HG03064 (cell line): ENCODE data around the gene CYTIP.
A peak's percentile ranks its signal among the peaks of the same experiment; 100 is the strongest.

ENCODE experiments used
- ATAC-seq: cut with Tn5 transposase; IDR thresholded peaks from one replicate; pipeline ENCODE4 v1.9.1; 2021; ENCODE audit warnings: low read depth; ENCODE audit not compliant: unreplicated experiment

Gene CYTIP

GRCh38 chr2:157443795-157444640 lies at the start of gene CYTIP:
Gene CYTIP (minus strand): TSS chr2:157444089. CDS start chr2:157444020, 69 bp downstream.
- ATAC-seq: peak; percentile 39

- peak; percentile 99 for ATAC-seq
Measured at GRCh38 chr2:157492189-157492773, 48.4 kb upstream of the CYTIP start.

GRCh38 chr2:157489983-157490382 lies 46.1 kb upstream of the CYTIP start:
- ATAC-seq: no peak

- no peak for ATAC-seq
Measured at GRCh38 chr2:157488877-157489276, 45.0 kb upstream of the CYTIP start.

- ATAC-seq: no peak
Measured at GRCh38 chr2:157487747-157488146, 43.9 kb upstream of the CYTIP start.

- no peak for ATAC-seq
Measured at GRCh38 chr2:157487271-157487610, 43.4 kb upstream of the CYTIP start.

GRCh38 chr2:157486596-157487270 lies 42.8 kb upstream of the CYTIP start:
- no peak for ATAC-seq

- peak; percentile 67 for ATAC-seq
Measured at GRCh38 chr2:157480182-157480961, 36.5 kb upstream of the CYTIP start.

- ATAC-seq: peak; percentile 53
Measured at GRCh38 chr2:157479081-157480027, 35.5 kb upstream of the CYTIP start.

GRCh38 chr2:157477919-157478318 lies 34.0 kb upstream of the CYTIP start:
- no peak for ATAC-seq

GRCh38 chr2:157476953-157477709 lies 33.2 kb upstream of the CYTIP start:
- no peak for ATAC-seq

GRCh38 chr2:157475722-157476390 lies 32.0 kb upstream of the CYTIP start:
- ATAC-seq: no peak

GRCh38 chr2:157473581-157473980 lies 29.7 kb upstream of the CYTIP start:
- no peak for ATAC-seq

- ATAC-seq: no peak
Measured at GRCh38 chr2:157471078-157471477, 27.2 kb upstream of the CYTIP start.

- peak; percentile 44 for ATAC-seq
Measured at GRCh38 chr2:157470321-157470720, 26.4 kb upstream of the CYTIP start.

- no peak for ATAC-seq
Measured at GRCh38 chr2:157469726-157470125, 25.8 kb upstream of the CYTIP start.

- ATAC-seq: peak; percentile 73
Measured at GRCh38 chr2:157468931-157469708, 25.2 kb upstream of the CYTIP start.

GRCh38 chr2:157466764-157467163 lies 22.9 kb upstream of the CYTIP start:
- ATAC-seq: no peak
